Stomach (tissue), 9 donors: Measurements from ENCODE around the gene TLR6. TPM values are rescaled to one million over a fixed set of nuclear protein-coding genes. Genes with fewer than 3 reads are reported as not detected.

ENCODE experiments used
- DNase-seq, 2 donors: peaks; one replicate each; pipeline versions ENCODE4 v3.0.0 to v3.0.0-alpha.2; 2013 to 2019
- H3K27ac ChIP-seq, 5 donors: fragments of 200-600 bp in 4 of 5; sonication (generic) in 4 of 5; one replicate each; pipeline ENCODE4 v1.5.1; 2013 to 2019; ENCODE audit warnings: mild to moderate bottlenecking in 1 of 5, moderate library complexity in 1 of 5
- H3K27me3 ChIP-seq, 3 donors: fragments of 200-600 bp; sonication (generic); one replicate each; pipeline ENCODE4 v1.5.1; 2017 to 2019; ENCODE audit warnings: mixed run types in 1 of 3
- H3K36me3 ChIP-seq, 4 donors: fragments of 200-600 bp; sonication (generic); 1 replicate in 3 of 4; 2 replicates in 1 of 4; pipeline ENCODE4 v1.5.1; 2016 to 2019
- H3K4me1 ChIP-seq, 4 donors: fragments of 200-600 bp; sonication (generic); one replicate each; pipeline ENCODE4 v1.5.1; 2016 to 2019
- H3K4me3 ChIP-seq, 4 donors: fragments of 200-600 bp; sonication (generic) in 3 of 4; one replicate each; pipeline ENCODE4 v1.5.1; 2016 to 2019; ENCODE audit warnings: mild to moderate bottlenecking in 1 of 4
- H3K9me3 ChIP-seq, 4 donors: fragments of 200-600 bp; sonication (generic); one replicate each; pipeline ENCODE4 v1.5.1; 2016 to 2019
- EP300 ChIP-seq: sonication (generic); formaldehyde crosslinking; IDR thresholded peaks from one replicate; pipeline ENCODE4 v1.6.1; 2017; ENCODE audit warnings: antibody characterized with exemption
- POLR2A ChIP-seq, 4 donors: fragments of 450-650 bp; IDR thresholded peaks; one replicate each; pipeline ENCODE4 v1.6.1; 2016; ENCODE audit warnings: antibody characterized with exemption in 4 of 4, control low read depth in 2 of 4, mild to moderate bottlenecking in 1 of 4, moderate library complexity in 1 of 4
- POLR2AphosphoS5 ChIP-seq, 3 donors: sonication (generic); formaldehyde crosslinking; IDR thresholded peaks; one replicate each; pipeline ENCODE4 v1.6.1; 2016; ENCODE audit warnings: antibody characterized with exemption in 3 of 3
- WGBS, 5 donors: extraction: QIAGEN DNeasy Blood & Tissue Kit in 3 of 5; methylation state at CpG; one replicate each; pipeline versions ENCODE4 v1.1.5 to v1.1.7; 2013 to 2018; 5-methylcytosine and 5-hydroxymethylcytosine counted together
- intact Hi-C: fragments of 100-400 bp; cut with DNase I; formaldehyde crosslinking; loops from one replicate; pipeline ENCODE4 v1.15.1; 2023; ENCODE audit warnings: low total_unique reads
- polyA plus RNA-seq, 3 donors: library from polyadenylated mRNA; stranded (reverse); fragments of 200-250 nt; gene quantifications; one replicate each; pipeline ENCODE4 v1.2.3, GENCODE V29; 2013
- total RNA-seq, 5 donors: library from RNA; depleted of rRNA; stranded (reverse); fragments of >200 nt; gene quantifications; one replicate each; pipeline versions ENCODE4 v1.1.0 to v1.2.3, GENCODE V29; 2014 to 2016
- TF ChIP-seq, protein P1 (sequence below), 7 experiments: fragments of 450-650 bp in 4 of 7; fragments of 200-600 bp in 3 of 7; sonication (generic) in 3 of 7; IDR thresholded peaks; one replicate each; pipeline ENCODE4 v1.5.1; 2016 to 2019; ENCODE audit warnings: antibody characterized with exemption in 7 of 7, control low read depth in 2 of 7, mild to moderate bottlenecking in 1 of 7
- donor health status: healthy with polysubstance abuse.
- donor health status: Bipolar disorder and iron deficiency.
- donor health status: healthy.

The TLR6 gene
- total and polyA plus RNA-seq, 8 donors: 0.19 to 29.0 (median 1.9) TPM; not detected in 2

- TF ChIP-seq POLR2A (IDR thresholded peaks at IDR 0.05) (no peak), POLR2AphosphoS5 (IDR thresholded peaks at IDR 0.05) (no peak), EP300 (no peak)
- TF ChIP-seq, protein P1, sequence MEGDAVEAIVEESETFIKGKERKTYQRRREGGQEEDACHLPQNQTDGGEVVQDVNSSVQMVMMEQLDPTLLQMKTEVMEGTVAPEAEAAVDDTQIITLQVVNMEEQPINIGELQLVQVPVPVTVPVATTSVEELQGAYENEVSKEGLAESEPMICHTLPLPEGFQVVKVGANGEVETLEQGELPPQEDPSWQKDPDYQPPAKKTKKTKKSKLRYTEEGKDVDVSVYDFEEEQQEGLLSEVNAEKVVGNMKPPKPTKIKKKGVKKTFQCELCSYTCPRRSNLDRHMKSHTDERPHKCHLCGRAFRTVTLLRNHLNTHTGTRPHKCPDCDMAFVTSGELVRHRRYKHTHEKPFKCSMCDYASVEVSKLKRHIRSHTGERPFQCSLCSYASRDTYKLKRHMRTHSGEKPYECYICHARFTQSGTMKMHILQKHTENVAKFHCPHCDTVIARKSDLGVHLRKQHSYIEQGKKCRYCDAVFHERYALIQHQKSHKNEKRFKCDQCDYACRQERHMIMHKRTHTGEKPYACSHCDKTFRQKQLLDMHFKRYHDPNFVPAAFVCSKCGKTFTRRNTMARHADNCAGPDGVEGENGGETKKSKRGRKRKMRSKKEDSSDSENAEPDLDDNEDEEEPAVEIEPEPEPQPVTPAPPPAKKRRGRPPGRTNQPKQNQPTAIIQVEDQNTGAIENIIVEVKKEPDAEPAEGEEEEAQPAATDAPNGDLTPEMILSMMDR (IDR thresholded peaks at IDR 0.05): no peak
- Histone ChIP-seq H3K27ac (no peak overlapping the region), H3K4me3 (no peak overlapping the region), H3K27me3 (no peaks in the 10 kb centered on the region), H3K4me1 (peaks cover 0 to 17% (median 0%) of the 10 kb centered on the region in 4 donors), H3K9me3 (no peaks in the 10 kb centered on the region), H3K36me3 (no peaks in the 10 kb centered on the region)
- WGBS, 5 donors: 81 to 88% (median 84%) methylated on average over 8 of the region's 8 CpGs
- no peak for DNase-seq
- intact Hi-C loops: no loop called here
Observed at GRCh38 chr4:38783109-38783460, 73.5 kb downstream of the TLR6 start.

- peak; percentile 36 to 81 for DNase-seq
Observed at GRCh38 chr4:38782452-38783108, 74.0 kb downstream of the TLR6 start, which contains the start of gene TLR10. TSS of gene TLR10 (minus strand) at chr4:38782990. CDS start at chr4:38775590, 7,400 bp downstream.

DNA sequence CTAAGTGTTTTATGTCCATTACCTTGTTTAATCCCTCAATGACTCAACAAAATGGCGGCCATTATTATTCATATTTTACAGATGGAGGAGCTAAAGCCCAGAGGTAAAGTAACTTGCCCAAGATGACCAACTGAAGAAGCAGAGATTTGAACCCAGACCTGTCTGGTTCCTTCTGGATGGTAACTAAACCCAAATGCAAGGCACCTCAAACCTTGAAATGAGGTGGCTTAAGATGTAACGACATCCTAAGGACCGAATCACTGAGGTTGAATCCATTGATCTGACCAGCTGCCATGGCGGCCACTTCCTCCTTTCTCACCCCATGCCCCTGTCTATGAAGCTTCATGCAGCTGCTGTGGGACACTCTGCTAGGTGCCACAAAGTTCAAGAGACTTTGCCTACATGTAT, 74.8 kb downstream of the TLR6 start:
- Histone ChIP-seq H3K36me3 (no peaks in the 10 kb centered on the region), H3K9me3 (no peaks in the 10 kb centered on the region), H3K27me3 (no peaks in the 10 kb centered on the region), H3K4me1 (peaks cover 0 to 5% (median 0%) of the 10 kb centered on the region in 4 donors), H3K4me3 (no peak overlapping the region), H3K27ac (no peak overlapping the region)
- intact Hi-C loops: no loop called here
- no peak for DNase-seq
- no peak for TF ChIP-seq POLR2A (IDR thresholded peaks at IDR 0.05)
- TF ChIP-seq, protein P1 (IDR thresholded peaks at IDR 0.05): no peak
- no peak for TF ChIP-seq EP300
- TF ChIP-seq POLR2AphosphoS5 (IDR thresholded peaks at IDR 0.05): no peak
- 88 to 97% (median 92%) methylated on average over 4 of the region's 4 CpGs for WGBS, 5 donors

More at GRCh38 chr4:38782452-38783108, 74.0 kb downstream of the TLR6 start, which contains the start of gene TLR10:
- Histone ChIP-seq H3K36me3 (no peaks in the 10 kb centered on the region), H3K4me3 (no peak within 1 kb of the TSS), H3K27me3 (no peaks in the 10 kb centered on the region), H3K27ac (no peak within 1 kb of the TSS), H3K4me1 (peaks cover 0 to 12% (median 0%) of the 10 kb centered on the region in 4 donors), H3K9me3 (no peaks in the 10 kb centered on the region)
- WGBS, 5 donors: 32 to 34% (median 33%) methylated on average over 12 of the region's 12 CpGs
- TF ChIP-seq, protein P1 (IDR thresholded peaks at IDR 0.05): peak in 5 of 7 experiments; percentile 47 to 72 (median 64)
- no peak for TF ChIP-seq POLR2AphosphoS5 (IDR thresholded peaks at IDR 0.05)
- intact Hi-C loops: no loop called here

DNA sequence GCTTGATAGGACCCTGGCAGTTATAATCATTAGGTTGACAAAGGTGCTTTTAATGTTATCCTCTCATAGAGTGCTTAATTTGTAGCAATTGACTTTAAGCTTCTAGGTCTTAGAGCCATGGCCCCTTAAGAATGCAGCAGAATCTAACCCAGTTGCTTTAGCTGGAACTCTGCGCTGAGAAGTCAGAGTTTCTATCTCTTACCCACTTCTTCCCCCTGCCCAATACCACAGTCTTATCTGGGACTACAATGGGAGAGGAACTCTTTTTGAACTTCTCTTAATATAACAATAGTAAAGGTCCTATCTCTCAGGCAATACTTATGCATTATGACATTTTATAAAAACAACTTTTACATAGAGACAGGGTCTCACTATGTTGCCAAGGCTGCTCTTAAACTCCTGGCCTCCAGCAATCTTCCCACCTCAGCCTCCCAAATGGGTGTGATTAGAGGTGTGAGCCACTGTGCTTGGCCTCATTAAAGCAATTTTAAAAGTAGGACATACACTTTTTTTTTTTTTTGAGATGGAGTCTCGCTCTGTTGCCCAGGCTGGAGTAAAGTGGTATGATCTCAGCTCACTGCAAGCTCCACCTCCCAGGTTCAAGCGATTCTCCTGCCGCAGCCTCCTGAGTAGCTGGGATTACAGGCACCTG, 75.7 kb downstream of the TLR6 start:
- TF ChIP-seq EP300: no peak
- TF ChIP-seq, protein P1 (IDR thresholded peaks at IDR 0.05): no peak
- no peak for TF ChIP-seq POLR2A (IDR thresholded peaks at IDR 0.05)
- no peak for TF ChIP-seq POLR2AphosphoS5 (IDR thresholded peaks at IDR 0.05)
- intact Hi-C loops: no loop called here

More for the DNA sequence above, 75.7 kb downstream of the TLR6 start:
- no peak for DNase-seq
- no peaks in the 10 kb centered on the region for H3K27me3 ChIP-seq
- H3K4me3 ChIP-seq: no peak overlapping the region
- no peaks in the 10 kb centered on the region for H3K36me3 ChIP-seq
- H3K9me3 ChIP-seq: no peaks in the 10 kb centered on the region
- peaks cover 0 to 5% (median 0%) of the 10 kb centered on the region in 4 donors for H3K4me1 ChIP-seq
- WGBS, 5 donors: 83 to 96% (median 93%) methylated on average over 4 of the region's 4 CpGs
- no peak overlapping the region for H3K27ac ChIP-seq
